GM12872 (cell line): ENCODE data around the gene LSM14B.

Experiments used
- TF ChIP-seq, protein P1 (sequence below): IDR thresholded peaks from 3 replicates; pipeline ENCODE4 v1.5.1; 2011; ENCODE audit warnings: low read depth, mild to moderate bottlenecking, low read length, moderate library complexity; ENCODE audit not compliant: insufficient read depth

Gene LSM14B

GRCh38 chr20:62087632-62088031 lies 34.6 kb upstream of the LSM14B start:
- TF ChIP-seq, protein P1, sequence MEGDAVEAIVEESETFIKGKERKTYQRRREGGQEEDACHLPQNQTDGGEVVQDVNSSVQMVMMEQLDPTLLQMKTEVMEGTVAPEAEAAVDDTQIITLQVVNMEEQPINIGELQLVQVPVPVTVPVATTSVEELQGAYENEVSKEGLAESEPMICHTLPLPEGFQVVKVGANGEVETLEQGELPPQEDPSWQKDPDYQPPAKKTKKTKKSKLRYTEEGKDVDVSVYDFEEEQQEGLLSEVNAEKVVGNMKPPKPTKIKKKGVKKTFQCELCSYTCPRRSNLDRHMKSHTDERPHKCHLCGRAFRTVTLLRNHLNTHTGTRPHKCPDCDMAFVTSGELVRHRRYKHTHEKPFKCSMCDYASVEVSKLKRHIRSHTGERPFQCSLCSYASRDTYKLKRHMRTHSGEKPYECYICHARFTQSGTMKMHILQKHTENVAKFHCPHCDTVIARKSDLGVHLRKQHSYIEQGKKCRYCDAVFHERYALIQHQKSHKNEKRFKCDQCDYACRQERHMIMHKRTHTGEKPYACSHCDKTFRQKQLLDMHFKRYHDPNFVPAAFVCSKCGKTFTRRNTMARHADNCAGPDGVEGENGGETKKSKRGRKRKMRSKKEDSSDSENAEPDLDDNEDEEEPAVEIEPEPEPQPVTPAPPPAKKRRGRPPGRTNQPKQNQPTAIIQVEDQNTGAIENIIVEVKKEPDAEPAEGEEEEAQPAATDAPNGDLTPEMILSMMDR: no peak

DNA sequence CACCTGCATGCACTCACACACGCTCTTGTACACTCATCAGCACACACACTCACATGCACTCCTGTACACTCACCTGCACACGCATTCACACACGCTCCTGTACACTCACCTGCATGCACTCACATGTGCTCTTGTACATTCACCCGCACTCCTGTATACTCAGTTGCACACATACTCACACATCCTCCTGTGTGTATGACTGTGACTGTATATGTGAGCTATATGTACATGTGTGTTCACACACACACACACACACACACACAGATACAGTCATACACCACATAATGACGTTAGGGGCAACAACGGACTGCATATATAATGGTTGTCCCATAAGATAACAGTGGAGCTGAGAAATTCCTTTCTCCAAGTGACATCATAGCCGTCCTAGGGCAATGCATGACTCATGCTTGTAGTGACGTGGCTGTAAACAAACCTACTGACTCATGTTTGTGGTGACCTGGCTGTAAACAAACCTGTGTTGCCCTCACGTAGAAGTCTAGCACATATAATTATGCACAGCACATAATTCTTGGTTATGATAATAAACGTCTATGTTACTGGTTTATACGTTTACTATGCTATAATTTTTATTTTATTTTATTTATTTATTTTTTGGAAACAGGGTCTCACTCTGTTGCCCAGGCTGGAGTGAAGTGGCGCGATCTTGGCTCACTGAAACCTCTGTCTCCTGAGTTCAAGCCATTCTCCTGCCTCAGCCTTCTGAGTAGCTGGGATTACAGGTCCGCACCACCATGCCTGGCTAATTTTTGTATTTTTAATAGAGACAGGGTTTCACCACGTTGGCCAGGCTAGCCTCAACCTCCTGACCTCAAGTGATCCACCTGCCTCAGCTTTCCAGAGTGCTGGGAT lies 33.8 kb upstream of the LSM14B start:
- TF ChIP-seq, protein P1: no peak

DNA sequence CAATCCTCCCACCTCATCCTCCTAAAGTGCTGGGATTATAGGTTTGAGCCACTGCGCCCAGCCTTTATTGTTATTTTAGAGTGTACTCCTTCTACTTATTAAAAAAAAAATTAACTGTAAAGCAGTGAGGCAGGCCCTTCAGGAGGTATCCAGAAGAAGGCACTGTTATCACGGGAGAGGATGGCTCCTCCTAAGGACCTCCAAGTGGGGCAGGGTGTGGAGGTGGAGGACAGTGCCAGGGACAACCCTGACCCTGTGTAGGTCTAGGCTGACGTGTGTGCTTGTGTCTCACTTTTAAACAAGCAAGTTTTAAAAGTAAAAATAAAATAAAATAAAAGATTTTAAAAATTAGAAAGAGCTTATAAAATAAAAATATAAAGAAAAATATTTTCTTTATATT lies 32.9 kb upstream of the LSM14B start:
- TF ChIP-seq, protein P1: no peak

GRCh38 chr20:62096421-62097380 lies 25.6 kb upstream of the LSM14B start:
- TF ChIP-seq, protein P1: no peak

DNA sequence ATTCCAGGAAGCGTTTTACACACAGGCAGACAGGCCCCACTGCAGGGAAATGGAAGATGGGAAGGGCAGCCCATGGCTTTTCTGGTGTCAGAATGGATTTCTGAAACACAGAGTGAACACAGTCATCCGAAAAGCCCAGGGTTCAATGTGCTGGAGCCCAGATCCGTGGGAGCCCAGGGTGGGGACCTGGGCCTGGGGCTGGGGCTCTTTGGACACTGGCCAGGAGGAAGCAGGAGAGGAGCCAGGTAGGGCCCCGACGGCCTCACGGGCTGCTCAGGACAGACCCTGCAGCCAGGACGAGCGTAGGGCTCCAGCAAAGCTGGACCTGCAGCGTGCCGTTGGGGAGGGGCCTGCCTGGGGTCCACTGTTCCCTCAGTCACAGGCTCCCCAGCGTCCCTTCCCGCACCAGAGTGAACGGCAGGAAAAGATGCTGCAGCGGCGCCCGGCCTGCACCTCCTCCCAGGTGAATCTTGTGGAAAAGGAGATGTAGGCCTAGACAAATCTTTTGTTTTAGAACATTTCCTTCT lies 24.3 kb upstream of the LSM14B start:
- TF ChIP-seq, protein P1: no peak

- TF ChIP-seq, protein P1: no peak
These were observed 21.2 kb upstream of the LSM14B start for GRCh38 chr20:62101078-62101477.

- TF ChIP-seq, protein P1: no peak
These were observed 18.6 kb upstream of the LSM14B start for GRCh38 chr20:62103508-62104233.
